Ectodermal cell (in vitro differentiated cells): ENCODE results near the gene ZNHIT1. TPM values are rescaled to one million over a fixed set of nuclear protein-coding genes. Genes with fewer than 3 reads are reported as not detected.
A peak's percentile ranks its signal among the peaks of the same experiment; 100 is the strongest.

Experiments used
- H3K27ac ChIP-seq: 2 replicates; pipeline ENCODE4 v1.7.0; 2013; ENCODE audit warnings: mild to moderate bottlenecking, low read depth, low read length; ENCODE audit not compliant: insufficient read depth, poor library complexity, severe bottlenecking
- H3K27me3 ChIP-seq: 2 replicates; pipeline ENCODE4 v1.7.0; 2013; ENCODE audit warnings: mild to moderate bottlenecking, low read length; ENCODE audit not compliant: insufficient read depth, control insufficient read depth, poor library complexity, severe bottlenecking
- H3K36me3 ChIP-seq: one replicate; pipeline ENCODE4 v1.7.0; 2013; ENCODE audit warnings: low read length; ENCODE audit not compliant: control insufficient read depth, insufficient read depth
- H3K4me1 ChIP-seq: one replicate; pipeline ENCODE4 v1.7.0; 2013; ENCODE audit warnings: low read length; ENCODE audit not compliant: control insufficient read depth, insufficient read depth
- H3K4me3 ChIP-seq: 2 replicates; pipeline ENCODE4 v1.7.0; 2013; ENCODE audit warnings: low read depth, low read length, control low read depth; ENCODE audit not compliant: insufficient read depth
- H3K9me3 ChIP-seq: 2 replicates; pipeline ENCODE4 v1.7.0; 2013; ENCODE audit warnings: mild to moderate bottlenecking, low read length, moderate library complexity; ENCODE audit not compliant: control insufficient read depth
- WGBS, 2 experiments: methylation state at CpG; one replicate each; pipeline ENCODE4 v1.1.7; 2013; ENCODE audit warnings: missing lambda C conversion rate in 2 of 2; 5-methylcytosine and 5-hydroxymethylcytosine counted together
- polyA plus RNA-seq, 4 experiments: library from polyadenylated mRNA; stranded (reverse); fragments of 50-300 nt; gene quantifications; one replicate each; pipeline ENCODE4 v1.2.3, GENCODE V29; 2013

The ZNHIT1 gene
- polyA plus RNA-seq (2013, experiment 1 of 4): 51.5 TPM
- 54.4 TPM for polyA plus RNA-seq (2013, experiment 2 of 4)
- 58.6 TPM for polyA plus RNA-seq (2013, experiment 3 of 4)
- 59.0 TPM for polyA plus RNA-seq (2013, experiment 4 of 4)

- Histone ChIP-seq H3K9me3 (no peaks in the 10 kb centered on the region), H3K36me3 (peaks cover 3% of the 10 kb centered on the region), H3K4me1 (peaks cover 14% of the 10 kb centered on the region), H3K27me3 (no peaks in the 10 kb centered on the region), H3K4me3 (peak within 1 kb of the TSS; percentile 69), H3K27ac (peak within 1 kb of the TSS; percentile 92)
- 0 to 1% methylated on average over 57 of the region's 57 CpGs for WGBS, 2 experiments
Measured at GRCh38 chr7:101217388-101218235, at the start of gene ZNHIT1, which contains the start of gene PLOD3. ZNHIT1 (plus strand) TSS chr7:101218165; CDS start chr7:101218196, 31 bp downstream. PLOD3 (minus strand) TSS chr7:101217581; CDS start chr7:101217274, 307 bp downstream.

- Histone ChIP-seq H3K27ac (no peak overlapping the region), H3K36me3 (no peaks in the 10 kb centered on the region), H3K9me3 (no peaks in the 10 kb centered on the region), H3K4me3 (no peak overlapping the region), H3K4me1 (peaks cover 65% of the 10 kb centered on the region), H3K27me3 (peaks cover 100% of the 10 kb centered on the region)
- WGBS, 2 experiments: 8 to 21% methylated on average over 2 to 6 of the region's 6 CpGs
Measured at GRCh38 chr7:101168412-101169049, 49.4 kb upstream of the ZNHIT1 start.

GRCh38 chr7:101169110-101169837 lies 48.7 kb upstream of the ZNHIT1 start:
- no peak overlapping the region for H3K4me3 ChIP-seq
- WGBS, 2 experiments: 1 to 3% methylated on average over 15 to 18 of the region's 18 CpGs
- H3K9me3 ChIP-seq: no peaks in the 10 kb centered on the region
- no peak overlapping the region for H3K27ac ChIP-seq
- H3K4me1 ChIP-seq: peaks cover 58% of the 10 kb centered on the region
- H3K36me3 ChIP-seq: no peaks in the 10 kb centered on the region
- H3K27me3 ChIP-seq: peaks cover 100% of the 10 kb centered on the region

GRCh38 chr7:101169838-101170551 lies 48.0 kb upstream of the ZNHIT1 start:
- H3K27ac ChIP-seq: no peak overlapping the region
- no peaks in the 10 kb centered on the region for H3K36me3 ChIP-seq
- H3K4me1 ChIP-seq: peaks cover 53% of the 10 kb centered on the region
- H3K27me3 ChIP-seq: peaks cover 100% of the 10 kb centered on the region
- H3K9me3 ChIP-seq: no peaks in the 10 kb centered on the region
- H3K4me3 ChIP-seq: no peak overlapping the region
- WGBS, 2 experiments: 2% methylated on average over 32 to 33 of the region's 33 CpGs

GRCh38 chr7:101170617-101171441 lies 47.1 kb upstream of the ZNHIT1 start:
- WGBS, 2 experiments: 5 to 9% methylated on average over 17 of the region's 17 CpGs
- Histone ChIP-seq H3K36me3 (no peaks in the 10 kb centered on the region), H3K4me1 (peaks cover 49% of the 10 kb centered on the region), H3K4me3 (no peak overlapping the region), H3K9me3 (no peaks in the 10 kb centered on the region), H3K27me3 (peaks cover 100% of the 10 kb centered on the region), H3K27ac (no peak overlapping the region)

- Histone ChIP-seq H3K27ac (no peak overlapping the region), H3K4me1 (peaks cover 43% of the 10 kb centered on the region), H3K4me3 (no peak overlapping the region), H3K9me3 (no peaks in the 10 kb centered on the region), H3K36me3 (no peaks in the 10 kb centered on the region), H3K27me3 (peaks cover 100% of the 10 kb centered on the region)
- WGBS, 2 experiments: 5% methylated on average over 12 of the region's 13 CpGs
Measured at GRCh38 chr7:101171442-101171837, 46.5 kb upstream of the ZNHIT1 start.

GRCh38 chr7:101172005-101172853 lies 45.7 kb upstream of the ZNHIT1 start:
- no peaks in the 10 kb centered on the region for H3K36me3 ChIP-seq
- WGBS, 2 experiments: 1% methylated on average over 79 of the region's 79 CpGs
- H3K4me1 ChIP-seq: peaks cover 36% of the 10 kb centered on the region
- H3K9me3 ChIP-seq: no peaks in the 10 kb centered on the region
- no peak overlapping the region for H3K27ac ChIP-seq
- peaks cover 98% of the 10 kb centered on the region for H3K27me3 ChIP-seq
- H3K4me3 ChIP-seq: no peak overlapping the region

- H3K36me3 ChIP-seq: no peaks in the 10 kb centered on the region
- 4 to 5% methylated on average over 52 to 53 of the region's 53 CpGs for WGBS, 2 experiments
- no peak overlapping the region for H3K27ac ChIP-seq
- H3K4me3 ChIP-seq: no peak overlapping the region
- peaks cover 98% of the 10 kb centered on the region for H3K27me3 ChIP-seq
- H3K9me3 ChIP-seq: no peaks in the 10 kb centered on the region
- peaks cover 28% of the 10 kb centered on the region for H3K4me1 ChIP-seq
Measured at GRCh38 chr7:101172854-101173751, 44.9 kb upstream of the ZNHIT1 start.
